Transverse colon (tissue), 4 donors: Measurements from ENCODE around the gene IRF2BP1.

Experiments used
- CTCF ChIP-seq, 5 experiments: fragments of 200-600 bp in 3 of 5; fragments of 450-650 bp in 2 of 5; sonication (generic) in 3 of 5; IDR thresholded peaks; 1 replicate in 2 of 5; 2 replicates in 3 of 5; pipeline ENCODE4 v1.5.1; 2016 to 2017; ENCODE audit warnings: antibody characterized with exemption in 5 of 5, inconsistent platforms in 3 of 5, mild to moderate bottlenecking in 2 of 5, moderate library complexity in 1 of 5
- EP300 ChIP-seq: sonication (generic); formaldehyde crosslinking; IDR thresholded peaks from one replicate; pipeline ENCODE4 v1.6.1; 2017; ENCODE audit warnings: antibody characterized with exemption, low read depth
- POLR2A ChIP-seq: fragments of 450-650 bp; IDR thresholded peaks from one replicate; pipeline ENCODE4 v1.6.1; 2016; ENCODE audit warnings: antibody characterized with exemption, mild to moderate bottlenecking, moderate library complexity
- POLR2AphosphoS5 ChIP-seq, 3 donors: sonication (generic); formaldehyde crosslinking; IDR thresholded peaks; one replicate each; pipeline ENCODE4 v1.6.1; 2016; ENCODE audit warnings: antibody characterized with exemption in 3 of 3

GRCh38 chr19:45906221-45906620 lies 20.3 kb upstream of the IRF2BP1 start:
- TF ChIP-seq CTCF (IDR thresholded peaks at IDR 0.05) = no peak
- TF ChIP-seq POLR2A = no peak
- no peak for TF ChIP-seq POLR2AphosphoS5 (IDR thresholded peaks at IDR 0.05)
- TF ChIP-seq EP300 = no peak
